Measurements from ENCODE around the gene CARD9.

Gene CARD9

GRCh38 chr9:136401173-136401922 is 27.9 kb upstream of the CARD9 start:
- no peaks in the 10 kb centered on the region for H3K9me3 ChIP-seq (ENCODE audit: control insufficient read depth, insufficient read depth, low read depth, low read length)
- H3K27ac ChIP-seq (ENCODE audit: extremely low read depth, low read depth, low read length) = no peak overlapping the region
- H3K36me3 ChIP-seq (ENCODE audit: control insufficient read depth in 2 of 2, insufficient read depth in 1 of 2, low read length in 2 of 2) = peaks cover 9 to 72% of the 10 kb centered on the region in 2 experiments
- POLR2A ChIA-PET = interaction anchor here (1.2 to 2.6 kb wide), 6 partner anchors 8 to 38 kb away, joined by 4 to 15 read pairs (median 7); no protein-coding TSS in a partner anchor
- CTCF ChIA-PET = interaction anchor here (0.5 to 2.6 kb wide), 32 partner anchors 8 to 878 kb away, joined by 3 to 28 read pairs (median 3); partner anchors contain the start of genes DNLZ, ENTR1 and PMPCA
- no peaks in the 10 kb centered on the region for H3K4me1 ChIP-seq (ENCODE audit: control insufficient read depth, insufficient read depth, low read length)
- no peak overlapping the region for H3K4me3 ChIP-seq (ENCODE audit: low read depth, low read length)
- TF ChIP-seq ZNF600 (tag by site-specific recombination; IDR thresholded peaks at IDR 0.05) (peak; percentile 96), ZSCAN5A (tag by site-specific recombination; IDR thresholded peaks at IDR 0.05) (no peak)

- H3K4me1 ChIP-seq (ENCODE audit: control insufficient read depth, insufficient read depth, low read length) = no peaks in the 10 kb centered on the region
- H3K4me3 ChIP-seq (ENCODE audit: low read depth, low read length) = peak within 1 kb of the TSS; percentile 91
- POLR2A ChIA-PET = interaction anchor here (1.2 to 2.6 kb wide), 4 partner anchors 9 to 37 kb away, joined by 5 to 15 read pairs (median 8); no protein-coding TSS in a partner anchor
- H3K9me3 ChIP-seq (ENCODE audit: control insufficient read depth, insufficient read depth, low read depth, low read length) = no peaks in the 10 kb centered on the region
- H3K36me3 ChIP-seq (ENCODE audit: control insufficient read depth in 2 of 2, insufficient read depth in 1 of 2, low read length in 2 of 2) = peaks cover 7 to 72% of the 10 kb centered on the region in 2 experiments
- CTCF ChIA-PET = interaction anchor here (0.5 to 2.6 kb wide), 31 partner anchors 9 to 877 kb away, joined by 3 to 28 read pairs (median 3); partner anchors contain the start of genes DNLZ, ENTR1 and PMPCA
- H3K27ac ChIP-seq (ENCODE audit: extremely low read depth, low read depth, low read length) = peak within 1 kb of the TSS; percentile 53; the same call in 1 of the 2 replicates
- TF ChIP-seq ZNF692 (tag by site-specific recombination; IDR thresholded peaks at IDR 0.05) = 0 out of 2 replicates have a peak, but pooled peaks have one; percentile 32
- no peak for TF ChIP-seq ZNF473 (tag by site-specific recombination; IDR thresholded peaks at IDR 0.05)
- TF ChIP-seq ZNF433 (tag by site-specific recombination; IDR thresholded peaks at IDR 0.05; ENCODE audit: low read depth) = no peak
- TF ChIP-seq ZNF146 (tag by site-specific recombination; IDR thresholded peaks at IDR 0.05) = no peak
- TF ChIP-seq ZBTB11 (tag by site-specific recombination; conservative IDR thresholded peaks at IDR 0.05; ENCODE audit: low read depth) = peak; percentile 71; the same call in 1 of the 2 replicates
- TF ChIP-seq ZNF26 (tag by site-specific recombination; IDR thresholded peaks at IDR 0.05) = no peak
- TF ChIP-seq SCRT2 (tag by site-specific recombination; IDR thresholded peaks at IDR 0.05) = no peak
- TF ChIP-seq PBX3 (CRISPR knock-in tag; IDR thresholded peaks at IDR 0.05) = peak; percentile 83; the same call in 1 of the 2 replicates
- TF ChIP-seq ZNF501 (tag by site-specific recombination; IDR thresholded peaks at IDR 0.05) = peak; percentile 37; the same call in 1 of the 2 replicates
- TF ChIP-seq ZIC2 (tag by site-specific recombination; IDR thresholded peaks at IDR 0.05) = no peak
- no peak for TF ChIP-seq GLI2 (tag by site-specific recombination; IDR thresholded peaks at IDR 0.05; ENCODE audit: borderline replicate concordance, low read depth)
- no peak; the same call in 1 of the 2 replicates for TF ChIP-seq ZNF654 (tag by site-specific recombination; IDR thresholded peaks at IDR 0.05; ENCODE audit: low read depth)
- TF ChIP-seq ZNF600 (tag by site-specific recombination; IDR thresholded peaks at IDR 0.05) = peak; percentile 71
- no peak for TF ChIP-seq ZNF530 (tag by site-specific recombination; IDR thresholded peaks at IDR 0.05; ENCODE audit: low read depth)
- TF ChIP-seq ZNF362 (tag by site-specific recombination; IDR thresholded peaks at IDR 0.05) = no peak
- no peak for TF ChIP-seq SP7 (tag by site-specific recombination; IDR thresholded peaks at IDR 0.05)
- TF ChIP-seq YY2 (tag by site-specific recombination; IDR thresholded peaks at IDR 0.05) = no peak
- TF ChIP-seq SALL2 (tag by site-specific recombination; IDR thresholded peaks at IDR 0.05; ENCODE audit: borderline replicate concordance) = no peak
Measured at GRCh38 chr9:136400038-136400834, 26.8 kb upstream of the CARD9 start, which contains the start of gene SNAPC4. Gene SNAPC4, minus strand, starts transcription at chr9:136400170. Its CDS starts 1,742 bp downstream, at chr9:136398428.

All from HEK293 (cell line).